H9 (cell line): Measurements from ENCODE around the gene GRID2. TPM values are rescaled to one million over a fixed set of nuclear protein-coding genes. Genes with fewer than 3 reads are reported as not detected.

Source experiments
- DNase-seq: peaks from one replicate; pipeline ENCODE4 v3.0.0-alpha.2; 2017
- H2AFZ ChIP-seq: one replicate; pipeline ENCODE4 v1.6.1; 2013; ENCODE audit warnings: mild to moderate bottlenecking, low read length, control low read depth, moderate library complexity
- H2AK5ac ChIP-seq: 2 replicates; pipeline ENCODE4 v1.6.1; 2013; ENCODE audit warnings: low read length, control low read depth, mixed read lengths; ENCODE audit not compliant: insufficient read length
- H2BK120ac ChIP-seq: one replicate; pipeline ENCODE4 v1.6.1; 2013; ENCODE audit warnings: low read depth, mild to moderate bottlenecking, low read length, control low read depth, inconsistent platforms; ENCODE audit not compliant: poor library complexity, severe bottlenecking
- H2BK12ac ChIP-seq: 2 replicates; pipeline ENCODE4 v1.6.1; 2013; ENCODE audit warnings: low read length, control low read depth, mixed read lengths, low read depth; ENCODE audit not compliant: insufficient read length
- H2BK15ac ChIP-seq: 2 replicates; pipeline ENCODE4 v1.6.1; 2013; ENCODE audit warnings: low read depth, low read length, control low read depth
- H2BK20ac ChIP-seq: one replicate; pipeline ENCODE4 v1.6.1; 2013; ENCODE audit warnings: low read depth, mild to moderate bottlenecking, low read length, control low read depth, inconsistent platforms; ENCODE audit not compliant: poor library complexity, severe bottlenecking
- H2BK5ac ChIP-seq: 2 replicates; pipeline ENCODE4 v1.6.1; 2013; ENCODE audit warnings: low read length, control low read depth, mixed read lengths; ENCODE audit not compliant: insufficient read length
- H3K14ac ChIP-seq: 2 replicates; pipeline ENCODE4 v1.6.1; 2013; ENCODE audit warnings: low read length, control low read depth; ENCODE audit not compliant: insufficient read depth
- H3K18ac ChIP-seq: 2 replicates; pipeline ENCODE4 v1.6.1; 2013; ENCODE audit warnings: low read depth, mild to moderate bottlenecking, mixed read lengths, low read length, control low read depth; ENCODE audit not compliant: insufficient read length
- H3K23ac ChIP-seq: 2 replicates; pipeline ENCODE4 v1.6.1; 2013; ENCODE audit warnings: low read length, control low read depth, mixed read lengths, low read depth; ENCODE audit not compliant: insufficient read length
- H3K23me2 ChIP-seq: 2 replicates; pipeline ENCODE4 v1.6.1; 2013; ENCODE audit warnings: low read depth, mild to moderate bottlenecking, mixed read lengths, low read length, control low read depth; ENCODE audit not compliant: insufficient read length, poor library complexity, severe bottlenecking
- H3K27ac ChIP-seq: 2 replicates; pipeline ENCODE4 v1.5.1; 2013; ENCODE audit warnings: low read length, control low read depth, mixed read lengths, low read depth; ENCODE audit not compliant: insufficient read length
- H3K27me3 ChIP-seq: 2 replicates; pipeline ENCODE4 v1.6.1; 2013; ENCODE audit warnings: low read length, control low read depth, inconsistent platforms; ENCODE audit not compliant: insufficient read depth
- H3K4ac ChIP-seq: 2 replicates; pipeline ENCODE4 v1.6.1; 2013; ENCODE audit warnings: low read depth, mild to moderate bottlenecking, control low read depth, inconsistent platforms, low read length, moderate library complexity
- H3K4me1 ChIP-seq: 2 replicates; pipeline ENCODE4 v1.6.1; 2013; ENCODE audit warnings: low read length, control low read depth, inconsistent platforms; ENCODE audit not compliant: insufficient read depth
- H3K4me2 ChIP-seq: 2 replicates; pipeline ENCODE4 v1.6.1; 2013; ENCODE audit warnings: low read length, control low read depth, mixed read lengths; ENCODE audit not compliant: insufficient read length, insufficient read depth
- H3K56ac ChIP-seq: 2 replicates; pipeline ENCODE4 v1.6.1; 2013; ENCODE audit warnings: low read depth, mild to moderate bottlenecking, mixed read lengths, low read length, control low read depth; ENCODE audit not compliant: insufficient read length
- H3K79me1 ChIP-seq: 2 replicates; pipeline ENCODE4 v1.6.1; 2013; ENCODE audit warnings: low read depth, mild to moderate bottlenecking, moderate library complexity, low read length, control low read depth, inconsistent platforms; ENCODE audit not compliant: insufficient read depth, poor library complexity, severe bottlenecking
- H3K79me2 ChIP-seq: 2 replicates; pipeline ENCODE4 v1.6.1; 2013; ENCODE audit warnings: low read length, control low read depth, inconsistent platforms; ENCODE audit not compliant: insufficient read depth
- H3K9ac ChIP-seq: 2 replicates; pipeline ENCODE4 v1.6.1; 2013; ENCODE audit warnings: low read length, control low read depth, mixed read lengths; ENCODE audit not compliant: insufficient read length; ENCODE audit errors: extremely low read depth
- H3K9me3 ChIP-seq: one replicate; pipeline ENCODE4 v1.6.1; 2013; ENCODE audit warnings: low read depth, low read length, inconsistent platforms; ENCODE audit not compliant: control insufficient read depth
- H3T11ph ChIP-seq: one replicate; pipeline ENCODE4 v1.6.1; 2013; ENCODE audit warnings: mild to moderate bottlenecking, low read length, control low read depth, inconsistent platforms
- H4K20me1 ChIP-seq: one replicate; pipeline ENCODE4 v1.6.1; 2013; ENCODE audit not compliant: control insufficient read depth, insufficient read length, insufficient read depth
- H4K5ac ChIP-seq: 2 replicates; pipeline ENCODE4 v1.6.1; 2013; ENCODE audit warnings: low read depth, mild to moderate bottlenecking, mixed read lengths, low read length, control low read depth; ENCODE audit not compliant: insufficient read length
- H4K8ac ChIP-seq: replicated peaks from 2 replicates; pipeline ENCODE4 v1.6.1; 2013; ENCODE audit warnings: low read length, control low read depth, mixed read lengths, low read depth; ENCODE audit not compliant: insufficient read length
- H4K91ac ChIP-seq: 2 replicates; pipeline ENCODE4 v1.6.1; 2013; ENCODE audit warnings: low read depth, mild to moderate bottlenecking, moderate library complexity, mixed read lengths, low read length, control low read depth; ENCODE audit not compliant: insufficient read length
- H3K27ac Mint-ChIP-seq, 3 experiments: 2 replicates in 2 of 3; 3 replicates in 1 of 3; pipeline ENCODE4 v1.8.0; 2020 to 2021; ENCODE audit warnings: mixed read lengths in 3 of 3, mild to moderate bottlenecking in 1 of 3, moderate library complexity in 1 of 3
- H3K27me3 Mint-ChIP-seq: 2 replicates; pipeline ENCODE4 v1.8.0; 2021; ENCODE audit warnings: low read depth, mild to moderate bottlenecking, moderate library complexity, mixed read lengths
- H3K36me3 Mint-ChIP-seq, 3 experiments: 2 replicates in 2 of 3; 3 replicates in 1 of 3; pipeline ENCODE4 v1.8.0; 2020 to 2021; ENCODE audit warnings: low read depth in 3 of 3, mixed read lengths in 3 of 3; ENCODE audit not compliant: insufficient read depth in 1 of 3
- H3K4me1 Mint-ChIP-seq, 2 experiments: 2 replicates each; pipeline ENCODE4 v1.8.0; 2020; ENCODE audit warnings: mixed read lengths in 2 of 2
- H3K4me3 Mint-ChIP-seq, 2 experiments: 2 replicates in 1 of 2; 3 replicates in 1 of 2; pipeline ENCODE4 v1.8.0; 2020 to 2021; ENCODE audit warnings: mild to moderate bottlenecking in 2 of 2, mixed read lengths in 2 of 2, moderate library complexity in 1 of 2
- H3K9me3 Mint-ChIP-seq, 2 experiments: 2 replicates in 1 of 2; 3 replicates in 1 of 2; pipeline ENCODE4 v1.8.0; 2020; ENCODE audit warnings: mild to moderate bottlenecking in 2 of 2, mixed read lengths in 2 of 2, moderate library complexity in 1 of 2
- WGBS: extraction: QIAGEN DNeasy Blood & Tissue Kit; methylation state at CpG from one replicate; pipeline ENCODE4 v1.1.7; 2013; ENCODE audit warnings: missing lambda C conversion rate, low lambda C conversion rate, mixed read lengths; ENCODE audit not compliant: insufficient read length; ENCODE audit errors: extremely low coverage; 5-methylcytosine and 5-hydroxymethylcytosine counted together
- total RNA-seq: library from RNA; stranded (reverse); gene quantifications from 2 replicates; pipeline ENCODE4 v1.2.1, GENCODE V29; 2021
- TF ChIP-seq, protein P1 (sequence below): fragments of 200-600 bp; sonication (generic); conservative IDR thresholded peaks from 3 replicates; pipeline ENCODE4 v1.8.0; 2021; ENCODE audit warnings: antibody characterized with exemption, mild to moderate bottlenecking

Gene GRID2
- total RNA-seq, 1 experiment from 2014 or later, result 21.8 TPM

DNA sequence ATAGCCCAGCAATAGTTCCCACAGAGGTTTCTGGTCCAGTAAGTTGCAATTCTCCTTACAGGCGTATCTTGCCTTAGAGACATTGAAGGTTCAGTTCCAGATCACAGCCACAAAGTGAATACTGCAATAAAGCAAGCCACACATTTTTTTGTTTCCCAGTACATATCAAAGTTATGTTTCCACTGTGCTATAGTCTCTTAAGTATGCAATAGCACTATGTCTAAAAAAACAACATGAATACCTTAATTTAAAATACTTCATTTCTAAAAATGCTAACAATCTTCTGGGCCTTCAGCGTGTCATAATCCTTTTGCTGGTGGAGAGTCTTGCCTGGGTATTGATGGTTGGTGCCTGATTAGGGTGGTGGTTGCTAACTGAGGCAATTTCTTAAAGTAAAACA lies 659.1 kb downstream of the GRID2 start:
- TF ChIP-seq, protein P1, sequence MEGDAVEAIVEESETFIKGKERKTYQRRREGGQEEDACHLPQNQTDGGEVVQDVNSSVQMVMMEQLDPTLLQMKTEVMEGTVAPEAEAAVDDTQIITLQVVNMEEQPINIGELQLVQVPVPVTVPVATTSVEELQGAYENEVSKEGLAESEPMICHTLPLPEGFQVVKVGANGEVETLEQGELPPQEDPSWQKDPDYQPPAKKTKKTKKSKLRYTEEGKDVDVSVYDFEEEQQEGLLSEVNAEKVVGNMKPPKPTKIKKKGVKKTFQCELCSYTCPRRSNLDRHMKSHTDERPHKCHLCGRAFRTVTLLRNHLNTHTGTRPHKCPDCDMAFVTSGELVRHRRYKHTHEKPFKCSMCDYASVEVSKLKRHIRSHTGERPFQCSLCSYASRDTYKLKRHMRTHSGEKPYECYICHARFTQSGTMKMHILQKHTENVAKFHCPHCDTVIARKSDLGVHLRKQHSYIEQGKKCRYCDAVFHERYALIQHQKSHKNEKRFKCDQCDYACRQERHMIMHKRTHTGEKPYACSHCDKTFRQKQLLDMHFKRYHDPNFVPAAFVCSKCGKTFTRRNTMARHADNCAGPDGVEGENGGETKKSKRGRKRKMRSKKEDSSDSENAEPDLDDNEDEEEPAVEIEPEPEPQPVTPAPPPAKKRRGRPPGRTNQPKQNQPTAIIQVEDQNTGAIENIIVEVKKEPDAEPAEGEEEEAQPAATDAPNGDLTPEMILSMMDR, result no peak
- no peaks in the 10 kb centered on the region for H3K9me3 ChIP-seq
- no CpG with 5 or more reads among the region's 2 CpGs for WGBS

More for the DNA sequence above, 659.1 kb downstream of the GRID2 start:
- H2BK15ac ChIP-seq, result no peak overlapping the region
- no peak overlapping the region for H3K27ac ChIP-seq
- peaks cover 0 to 1% of the 10 kb centered on the region in 2 experiments; a peak in 1 of 5 replicates for H3K9me3 Mint-ChIP-seq
- H3K27me3 ChIP-seq, result no peaks in the 10 kb centered on the region
- no peak overlapping the region for H2BK12ac ChIP-seq
- no peak overlapping the region for H3K4me3 Mint-ChIP-seq
- no peak overlapping the region for H3K4ac ChIP-seq
- peaks cover 3 to 7% of the 10 kb centered on the region in 2 experiments; a peak in 3 of 4 replicates for H3K4me1 Mint-ChIP-seq
- no peak overlapping the region for H3K18ac ChIP-seq
- H3K27ac Mint-ChIP-seq, result no peak overlapping the region
- no peak overlapping the region for H3K9ac ChIP-seq
- no peaks in the 10 kb centered on the region for H3K79me2 ChIP-seq
- H3K23me2 ChIP-seq, result no peaks in the 10 kb centered on the region
- H3K4me2 ChIP-seq, result no peak overlapping the region
- H2AFZ ChIP-seq, result no peak overlapping the region
- no peak for DNase-seq
- H4K8ac ChIP-seq, result no peak overlapping the region
- H3K4me1 ChIP-seq, result peaks cover 3% of the 10 kb centered on the region; the same call in 1 of the 2 replicates
- no peaks in the 10 kb centered on the region for H3K79me1 ChIP-seq
- H4K5ac ChIP-seq, result no peak overlapping the region
- no peak overlapping the region for H3K14ac ChIP-seq
- H3T11ph ChIP-seq, result no peak overlapping the region
- no peak overlapping the region for H4K91ac ChIP-seq
- no peaks in the 10 kb centered on the region for H3K27me3 Mint-ChIP-seq
- H2BK5ac ChIP-seq, result no peak overlapping the region
- H3K56ac ChIP-seq, result no peak overlapping the region
- no peak overlapping the region for H2BK20ac ChIP-seq
- no peak overlapping the region for H2BK120ac ChIP-seq
- H3K36me3 Mint-ChIP-seq, result peaks cover 2 to 11% (median 3%) of the 10 kb centered on the region in 3 experiments; a peak in 6 of 7 replicates
- no peak overlapping the region for H2AK5ac ChIP-seq
- H4K20me1 ChIP-seq, result no peaks in the 10 kb centered on the region
- H3K23ac ChIP-seq, result no peak overlapping the region
